ENCODE results near the gene BAZ1A. TPM values are rescaled to one million over a fixed set of nuclear protein-coding genes. Genes with fewer than 3 reads are reported as not detected.

The BAZ1A gene
- total RNA-seq, 1 experiment from 2014 or later = 28.2 TPM

- H3K27ac Mint-ChIP-seq = peak overlapping the region; percentile 28; the same call in 1 of the 2 replicates
- no peaks in the 10 kb centered on the region for H3K9me3 Mint-ChIP-seq
- ChIA-PET POLR2A (no interaction called here), CTCF (no interaction called here)
- TF ChIP-seq GABPB1 (CRISPR knock-in tag; IDR thresholded peaks at IDR 0.05) (peak; percentile 69), ATF2 (CRISPR knock-in tag; IDR thresholded peaks at IDR 0.05; ENCODE audit: borderline replicate concordance, low read depth) (no peak)
- H3K27me3 Mint-ChIP-seq (ENCODE audit: low read depth) = no peaks in the 10 kb centered on the region
- no peak overlapping the region for H3K4me3 Mint-ChIP-seq
- no peak for DNase-seq (ENCODE audit: low spot score)
- H3K36me3 Mint-ChIP-seq = no peaks in the 10 kb centered on the region
- ATAC-seq = no peak
- peaks cover 8% of the 10 kb centered on the region for H3K4me1 Mint-ChIP-seq
These were observed 41.3 kb downstream of the BAZ1A start for GRCh38 chr14:34833549-34834523.

GRCh38 chr14:34826661-34827060 is 48.5 kb downstream of the BAZ1A start:
- no peak overlapping the region for H3K4me3 Mint-ChIP-seq
- ATAC-seq (no peak), DNase-seq (ENCODE audit: low spot score) (no peak)
- no peaks in the 10 kb centered on the region for H3K27me3 Mint-ChIP-seq (ENCODE audit: low read depth)
- H3K27ac Mint-ChIP-seq = no peak overlapping the region
- H3K36me3 Mint-ChIP-seq = peaks cover 21% of the 10 kb centered on the region
- POLR2A ChIA-PET = no interaction called here
- H3K4me1 Mint-ChIP-seq = no peaks in the 10 kb centered on the region
- TF ChIP-seq ESRRA (CRISPR knock-in tag; IDR thresholded peaks at IDR 0.05; ENCODE audit: borderline replicate concordance) (no peak), ETV6 (CRISPR knock-in tag; IDR thresholded peaks at IDR 0.05) (no peak), ZNF121 (CRISPR knock-in tag; IDR thresholded peaks at IDR 0.05) (no peak), ZNF532 (CRISPR knock-in tag; IDR thresholded peaks at IDR 0.05; ENCODE audit: borderline replicate concordance) (no peak), SMAD3 (CRISPR knock-in tag; IDR thresholded peaks at IDR 0.05; ENCODE audit: borderline replicate concordance) (no peak), FOXJ3 (CRISPR knock-in tag; IDR thresholded peaks at IDR 0.05; ENCODE audit: borderline replicate concordance) (no peak), FOXK1 (CRISPR knock-in tag; IDR thresholded peaks at IDR 0.05) (no peak), IRF1 (CRISPR knock-in tag; IDR thresholded peaks at IDR 0.05) (no peak), PRRX2 (CRISPR knock-in tag; IDR thresholded peaks at IDR 0.05) (no peak), GRHL2 (CRISPR knock-in tag; IDR thresholded peaks at IDR 0.05; ENCODE audit: insufficient replicate concordance, severe bottlenecking) (no peak), ZBTB21 (CRISPR knock-in tag; IDR thresholded peaks at IDR 0.05; ENCODE audit: borderline replicate concordance) (no peak), SOX15 (CRISPR knock-in tag; IDR thresholded peaks at IDR 0.05) (no peak), ZNF219 (CRISPR knock-in tag; IDR thresholded peaks at IDR 0.05; ENCODE audit: borderline replicate concordance) (no peak), E2F4 (CRISPR knock-in tag; IDR thresholded peaks at IDR 0.05; ENCODE audit: borderline replicate concordance, low read depth) (no peak), PRDM15 (CRISPR knock-in tag; IDR thresholded peaks at IDR 0.05) (no peak)
- H3K9me3 Mint-ChIP-seq = 0 out of 2 replicates have a peak, but pooled peaks cover 3% of the 10 kb centered on the region
- CTCF ChIA-PET = no interaction called here

Data from WTC11 (cell line).